GM23338 (cell line): ENCODE results near the gene SYT15. TPM values are rescaled to one million over a fixed set of nuclear protein-coding genes. Genes with fewer than 3 reads are reported as not detected.
A peak's percentile ranks its signal among the peaks of the same experiment; 100 is the strongest.

Experiments
- ATAC-seq: fragments of 200-7000 bp; cut with Tn5 transposase; 3 replicates; pipeline ENCODE4 v1.9.1; 2020
- DNase-seq: peaks from one replicate; pipeline ENCODE4 v3.0.0-alpha.2; 2015; ENCODE audit warnings: low spot score
- H2AFZ ChIP-seq: fragments of 200-600 bp; sonication (generic); 2 replicates; pipeline ENCODE4 v1.8.0; 2016; ENCODE audit warnings: antibody characterized with exemption, mild to moderate bottlenecking, moderate library complexity
- H3F3A ChIP-seq: fragments of 200-600 bp; sonication (generic); replicated peaks from 2 replicates; pipeline ENCODE4 v1.8.0; 2017; ENCODE audit warnings: antibody characterized with exemption, mixed run types, low read depth
- H3K27ac ChIP-seq: fragments of 200-600 bp; sonication (generic); 2 replicates; pipeline ENCODE4 v1.6.1; 2016; ENCODE audit warnings: low read depth
- H3K27me3 ChIP-seq: fragments of 200-600 bp; sonication (generic); 2 replicates; pipeline ENCODE4 v1.8.0; 2016; ENCODE audit warnings: mild to moderate bottlenecking, mixed run types, moderate library complexity; ENCODE audit not compliant: insufficient read depth
- H3K36me3 ChIP-seq: fragments of 200-600 bp; sonication (generic); 2 replicates; pipeline ENCODE4 v1.8.0; 2016; ENCODE audit warnings: mild to moderate bottlenecking; ENCODE audit not compliant: insufficient read depth
- H3K4me1 ChIP-seq: fragments of 200-600 bp; sonication (generic); 2 replicates; pipeline ENCODE4 v1.8.0; 2016; ENCODE audit warnings: mild to moderate bottlenecking, moderate library complexity; ENCODE audit not compliant: insufficient read depth
- H3K4me2 ChIP-seq: fragments of 200-600 bp; sonication (generic); 2 replicates; pipeline ENCODE4 v1.7.1; 2017; ENCODE audit warnings: mixed run types
- H3K4me3 ChIP-seq: fragments of 200-600 bp; sonication (generic); 2 replicates; pipeline ENCODE4 v1.6.1; 2016; ENCODE audit warnings: mixed run types
- H3K79me2 ChIP-seq: fragments of 200-600 bp; sonication (generic); replicated peaks from 2 replicates; pipeline ENCODE4 v1.8.0; 2017; ENCODE audit warnings: mild to moderate bottlenecking; ENCODE audit not compliant: insufficient read depth
- H3K9me2 ChIP-seq: fragments of 200-600 bp; sonication (generic); 2 replicates; pipeline ENCODE4 v1.8.0; 2017; ENCODE audit not compliant: insufficient read depth
- H4K20me1 ChIP-seq: fragments of 200-600 bp; sonication (generic); replicated peaks from 2 replicates; pipeline ENCODE4 v1.8.0; 2017; ENCODE audit warnings: mild to moderate bottlenecking; ENCODE audit not compliant: insufficient read depth
- H3K27ac Mint-ChIP-seq: 2 replicates; pipeline ENCODE4 v1.8.0; 2020; ENCODE audit warnings: inconsistent platforms, mild to moderate bottlenecking, moderate library complexity, mixed read lengths
- H3K27me3 Mint-ChIP-seq: 3 replicates; pipeline ENCODE4 v1.8.0; 2022; ENCODE audit warnings: low read depth, mild to moderate bottlenecking, moderate library complexity, mixed read lengths, inconsistent platforms; ENCODE audit not compliant: insufficient read depth, poor library complexity
- H3K36me3 Mint-ChIP-seq: 3 replicates; pipeline ENCODE4 v1.8.0; 2021; ENCODE audit warnings: low read depth, mild to moderate bottlenecking, inconsistent platforms, moderate library complexity, mixed read lengths
- H3K4me1 Mint-ChIP-seq: 3 replicates; pipeline ENCODE4 v1.8.0; 2020; ENCODE audit warnings: mild to moderate bottlenecking, inconsistent platforms, mixed read lengths
- H3K4me3 Mint-ChIP-seq: 3 replicates; pipeline ENCODE4 v1.8.0; 2021; ENCODE audit warnings: moderate library complexity, mild to moderate bottlenecking, inconsistent platforms, mixed read lengths
- H3K9me3 Mint-ChIP-seq: 3 replicates; pipeline ENCODE4 v1.8.0; 2020; ENCODE audit warnings: moderate library complexity, mild to moderate bottlenecking, inconsistent platforms, mixed read lengths
- ETS1 ChIP-seq: IDR thresholded peaks from 2 replicates; pipeline ENCODE4 v1.6.1; 2016; ENCODE audit warnings: antibody characterized with exemption
- EZH2 ChIP-seq: fragments of 200-600 bp; sonication (generic); IDR thresholded peaks from one replicate; pipeline ENCODE4 v1.8.0; 2017; ENCODE audit warnings: antibody characterized with exemption, mild to moderate bottlenecking, low read depth; ENCODE audit not compliant: unreplicated experiment
- JUNB ChIP-seq: IDR thresholded peaks from one replicate; pipeline ENCODE4 v1.6.1; 2016; ENCODE audit warnings: antibody characterized with exemption; ENCODE audit not compliant: unreplicated experiment
- NANOG ChIP-seq: IDR thresholded peaks from 2 replicates; pipeline ENCODE4 v1.6.1; 2016; ENCODE audit warnings: antibody characterized with exemption, borderline replicate concordance
- POLR2AphosphoS5 ChIP-seq: IDR thresholded peaks from 2 replicates; pipeline ENCODE4 v1.6.1; 2016; ENCODE audit warnings: antibody characterized with exemption, low read depth
- STAT1 ChIP-seq: IDR thresholded peaks from one replicate; pipeline ENCODE4 v1.6.1; 2016; ENCODE audit warnings: antibody characterized with exemption; ENCODE audit not compliant: unreplicated experiment
- ZNF114 ChIP-seq: fragments of 250-450 bp; sonication (Bioruptor Pico); IDR thresholded peaks from 2 replicates; pipeline ENCODE4 v1.5.0; 2020; ENCODE audit warnings: mild to moderate bottlenecking, moderate library complexity
- ZNF331 ChIP-seq: fragments of 250-450 bp; sonication (Bioruptor Pico); IDR thresholded peaks from 2 replicates; pipeline ENCODE4 v1.5.0; 2020; ENCODE audit warnings: low read depth, mild to moderate bottlenecking, moderate library complexity
- ZNF462 ChIP-seq: fragments of 250-450 bp; sonication (Bioruptor Pico); IDR thresholded peaks from 2 replicates; pipeline ENCODE4 v1.5.0; 2020; ENCODE audit warnings: mild to moderate bottlenecking, moderate library complexity
- polyA plus RNA-seq: library from polyadenylated mRNA; unstranded; fragments of >200 nt; fragmentation: Nextera tagmentation; extraction: Ambion mirVana; gene quantifications from 2 replicates; pipeline ENCODE4 v1.2.1, GENCODE V29; 2016
- total RNA-seq: library from RNA; depleted of rRNA; stranded (reverse); fragments of >200 nt; shearing (Covaris generic); gene quantifications from 2 replicates; pipeline ENCODE4 v1.2.3, GENCODE V29; 2014

SYT15 gene
- total and polyA plus RNA-seq, 2 experiments from 2014 or later: 1.5 TPM; not detected in 1

- Histone ChIP-seq H3F3A (0 out of 2 replicates have a peak, but pooled peaks cover 6% of the 10 kb centered on the region), H3K27me3 (peaks cover 16% of the 10 kb centered on the region), H3K4me2 (peak overlapping the region; percentile 100), H3K4me3 (peak overlapping the region; percentile 96), H3K4me1 (peaks cover 20% of the 10 kb centered on the region), H4K20me1 (peaks cover 27% of the 10 kb centered on the region), H3K9me2 (peaks cover 4% of the 10 kb centered on the region; the same call in 1 of the 2 replicates), H3K36me3 (peaks cover 5% of the 10 kb centered on the region), H3K27ac (no peak overlapping the region), H2AFZ (peak overlapping the region; percentile 100), H3K79me2 (peaks cover 10% of the 10 kb centered on the region; the same call in 1 of the 2 replicates)
- ATAC-seq (peak; percentile 65), DNase-seq (peak; percentile 94)
- Mint-ChIP-seq H3K4me1 (peaks cover 4% of the 10 kb centered on the region; the same call in 2 of the 3 replicates), H3K36me3 (no peaks in the 10 kb centered on the region), H3K27ac (peak overlapping the region; percentile 4), H3K9me3 (peaks cover 3% of the 10 kb centered on the region; the same call in 1 of the 3 replicates), H3K27me3 (peaks cover 11% of the 10 kb centered on the region), H3K4me3 (no peak overlapping the region)
- peak; percentile 55 for TF ChIP-seq EZH2
- no peak for TF ChIP-seq STAT1
- peak; percentile 63 for TF ChIP-seq POLR2AphosphoS5
- 0 out of 2 replicates have a peak, but pooled peaks have one; percentile 17 for TF ChIP-seq ETS1
- no peak for TF ChIP-seq ZNF331 (CRISPR knock-in tag)
Measured at GRCh38 chr10:46555713-46556514, 23.0 kb upstream of the SYT15 start.

- peaks cover 4% of the 10 kb centered on the region for H3K36me3 ChIP-seq
- TF ChIP-seq EZH2 (no peak), NANOG (no peak), ZNF114 (0 out of 2 replicates have a peak, but pooled peaks have one; percentile 64), POLR2AphosphoS5 (peak; percentile 55; the same call in 1 of the 2 replicates), ZNF462 (no peak), ETS1 (no peak), JUNB (no peak)
- peaks cover 27% of the 10 kb centered on the region for H4K20me1 ChIP-seq
- H3K4me1 Mint-ChIP-seq: peaks cover 4% of the 10 kb centered on the region; the same call in 2 of the 3 replicates
- peak within 1 kb of the TSS; percentile 73 for H3K4me3 Mint-ChIP-seq
- peak within 1 kb of the TSS; percentile 4 for H3K27ac Mint-ChIP-seq
- ATAC-seq (peak; percentile 59), DNase-seq (peak; percentile 93)
- H2AFZ ChIP-seq: peak within 1 kb of the TSS; percentile 100
- H3K27me3 ChIP-seq: peaks cover 16% of the 10 kb centered on the region
- H3K4me1 ChIP-seq: peaks cover 20% of the 10 kb centered on the region
- H3K36me3 Mint-ChIP-seq: no peaks in the 10 kb centered on the region
- peaks cover 11% of the 10 kb centered on the region for H3K27me3 Mint-ChIP-seq
- H3K4me2 ChIP-seq: peak within 1 kb of the TSS; percentile 100
- H3K9me3 Mint-ChIP-seq: peaks cover 3% of the 10 kb centered on the region; the same call in 1 of the 3 replicates
- H3K79me2 ChIP-seq: peaks cover 10% of the 10 kb centered on the region; the same call in 1 of the 2 replicates
- 0 out of 2 replicates have a peak, but pooled peaks cover 6% of the 10 kb centered on the region for H3F3A ChIP-seq
- peaks cover 4% of the 10 kb centered on the region; the same call in 1 of the 2 replicates for H3K9me2 ChIP-seq
- H3K4me3 ChIP-seq: peak within 1 kb of the TSS; percentile 96
- no peak within 1 kb of the TSS for H3K27ac ChIP-seq
Measured at GRCh38 chr10:46556515-46557318, 22.2 kb upstream of the SYT15 start, which contains the start of gene GPRIN2. TSS of gene GPRIN2 (minus strand) at chr10:46556658. CDS start at chr10:46550736, 5,922 bp downstream.
